ENCODE data around the gene USE1. TPM values are rescaled to one million over a fixed set of nuclear protein-coding genes. Genes with fewer than 3 reads are reported as not detected.
A peak's percentile ranks its signal among the peaks of the same experiment; 100 is the strongest.

The USE1 gene
- total and polyA plus RNA-seq, 9 of the 15 experiments (the other 6 are each of a cell fraction or from before 2014, with no cell fraction given), result 17.3 to 52.4 (median 34.0) TPM

DNA sequence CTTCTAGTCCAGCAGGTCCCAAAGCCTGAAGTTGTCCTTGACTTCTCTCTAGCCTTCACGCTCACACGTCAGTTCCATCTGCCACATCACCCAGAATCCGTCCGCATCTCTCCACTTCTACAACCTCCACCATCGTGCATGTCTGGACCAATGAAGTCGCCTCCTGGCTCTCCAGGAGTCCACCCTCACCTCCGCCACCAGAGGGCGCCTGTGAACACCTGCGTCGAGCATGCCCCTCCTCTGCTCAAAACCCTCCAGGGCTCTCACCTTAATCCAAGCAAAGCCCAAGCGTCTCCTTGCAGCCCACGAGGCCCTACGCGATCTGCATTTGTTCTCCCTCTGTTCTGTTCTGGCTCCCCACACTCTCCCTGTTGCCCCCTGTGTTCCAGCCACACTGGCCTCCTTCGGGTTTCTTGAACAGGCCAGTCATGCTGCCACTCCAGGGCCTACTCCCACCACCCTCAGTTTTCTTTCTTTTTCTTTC, 45.7 kb downstream of the USE1 start (continued):
- TF ChIP-seq ZBTB7A (IDR thresholded peaks at IDR 0.05; ENCODE audit: borderline replicate concordance, control insufficient read depth, low read depth, low read length), result peak; percentile 56; the same call in 1 of the 2 replicates
- peak; percentile 67 for TF ChIP-seq ZNF384 (IDR thresholded peaks at IDR 0.05; ENCODE audit: low read depth, low read length)
- TF ChIP-seq SIRT6 (IDR thresholded peaks at IDR 0.05; ENCODE audit: low read depth, low read length), result no peak
- TF ChIP-seq DDX20 (tag; IDR thresholded peaks at IDR 0.05; ENCODE audit: low read depth), result no peak
- TF ChIP-seq MTA3 (IDR thresholded peaks at IDR 0.05; ENCODE audit: borderline replicate concordance), result no peak
- no peak for TF ChIP-seq YBX1 (IDR thresholded peaks at IDR 0.05)
- TF ChIP-seq, protein P1, sequence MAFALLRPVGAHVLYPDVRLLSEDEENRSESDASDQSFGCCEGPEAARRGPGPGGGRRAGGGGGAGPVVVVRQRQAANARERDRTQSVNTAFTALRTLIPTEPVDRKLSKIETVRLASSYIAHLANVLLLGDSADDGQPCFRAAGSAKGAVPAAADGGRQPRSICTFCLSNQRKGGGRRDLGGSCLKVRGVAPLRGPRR (CRISPR knock-in tag; IDR thresholded peaks at IDR 0.05), result peak; percentile 11; the same call in 1 of the 2 replicates
- TF ChIP-seq, protein P2, sequence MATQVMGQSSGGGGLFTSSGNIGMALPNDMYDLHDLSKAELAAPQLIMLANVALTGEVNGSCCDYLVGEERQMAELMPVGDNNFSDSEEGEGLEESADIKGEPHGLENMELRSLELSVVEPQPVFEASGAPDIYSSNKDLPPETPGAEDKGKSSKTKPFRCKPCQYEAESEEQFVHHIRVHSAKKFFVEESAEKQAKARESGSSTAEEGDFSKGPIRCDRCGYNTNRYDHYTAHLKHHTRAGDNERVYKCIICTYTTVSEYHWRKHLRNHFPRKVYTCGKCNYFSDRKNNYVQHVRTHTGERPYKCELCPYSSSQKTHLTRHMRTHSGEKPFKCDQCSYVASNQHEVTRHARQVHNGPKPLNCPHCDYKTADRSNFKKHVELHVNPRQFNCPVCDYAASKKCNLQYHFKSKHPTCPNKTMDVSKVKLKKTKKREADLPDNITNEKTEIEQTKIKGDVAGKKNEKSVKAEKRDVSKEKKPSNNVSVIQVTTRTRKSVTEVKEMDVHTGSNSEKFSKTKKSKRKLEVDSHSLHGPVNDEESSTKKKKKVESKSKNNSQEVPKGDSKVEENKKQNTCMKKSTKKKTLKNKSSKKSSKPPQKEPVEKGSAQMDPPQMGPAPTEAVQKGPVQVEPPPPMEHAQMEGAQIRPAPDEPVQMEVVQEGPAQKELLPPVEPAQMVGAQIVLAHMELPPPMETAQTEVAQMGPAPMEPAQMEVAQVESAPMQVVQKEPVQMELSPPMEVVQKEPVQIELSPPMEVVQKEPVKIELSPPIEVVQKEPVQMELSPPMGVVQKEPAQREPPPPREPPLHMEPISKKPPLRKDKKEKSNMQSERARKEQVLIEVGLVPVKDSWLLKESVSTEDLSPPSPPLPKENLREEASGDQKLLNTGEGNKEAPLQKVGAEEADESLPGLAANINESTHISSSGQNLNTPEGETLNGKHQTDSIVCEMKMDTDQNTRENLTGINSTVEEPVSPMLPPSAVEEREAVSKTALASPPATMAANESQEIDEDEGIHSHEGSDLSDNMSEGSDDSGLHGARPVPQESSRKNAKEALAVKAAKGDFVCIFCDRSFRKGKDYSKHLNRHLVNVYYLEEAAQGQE (IDR thresholded peaks at IDR 0.05; ENCODE audit: borderline replicate concordance), result peak; percentile 77
- TF ChIP-seq, protein P2 (CRISPR knock-in tag; IDR thresholded peaks at IDR 0.05; ENCODE audit: low read depth), result no peak
- no peak for TF ChIP-seq XRCC3 (IDR thresholded peaks at IDR 0.05)
- TF ChIP-seq ZNF311 (CRISPR knock-in tag; IDR thresholded peaks at IDR 0.05), result no peak
- TF ChIP-seq POLR2H (tag; IDR thresholded peaks at IDR 0.05; ENCODE audit: low read depth), result no peak
- TF ChIP-seq, protein P3, sequence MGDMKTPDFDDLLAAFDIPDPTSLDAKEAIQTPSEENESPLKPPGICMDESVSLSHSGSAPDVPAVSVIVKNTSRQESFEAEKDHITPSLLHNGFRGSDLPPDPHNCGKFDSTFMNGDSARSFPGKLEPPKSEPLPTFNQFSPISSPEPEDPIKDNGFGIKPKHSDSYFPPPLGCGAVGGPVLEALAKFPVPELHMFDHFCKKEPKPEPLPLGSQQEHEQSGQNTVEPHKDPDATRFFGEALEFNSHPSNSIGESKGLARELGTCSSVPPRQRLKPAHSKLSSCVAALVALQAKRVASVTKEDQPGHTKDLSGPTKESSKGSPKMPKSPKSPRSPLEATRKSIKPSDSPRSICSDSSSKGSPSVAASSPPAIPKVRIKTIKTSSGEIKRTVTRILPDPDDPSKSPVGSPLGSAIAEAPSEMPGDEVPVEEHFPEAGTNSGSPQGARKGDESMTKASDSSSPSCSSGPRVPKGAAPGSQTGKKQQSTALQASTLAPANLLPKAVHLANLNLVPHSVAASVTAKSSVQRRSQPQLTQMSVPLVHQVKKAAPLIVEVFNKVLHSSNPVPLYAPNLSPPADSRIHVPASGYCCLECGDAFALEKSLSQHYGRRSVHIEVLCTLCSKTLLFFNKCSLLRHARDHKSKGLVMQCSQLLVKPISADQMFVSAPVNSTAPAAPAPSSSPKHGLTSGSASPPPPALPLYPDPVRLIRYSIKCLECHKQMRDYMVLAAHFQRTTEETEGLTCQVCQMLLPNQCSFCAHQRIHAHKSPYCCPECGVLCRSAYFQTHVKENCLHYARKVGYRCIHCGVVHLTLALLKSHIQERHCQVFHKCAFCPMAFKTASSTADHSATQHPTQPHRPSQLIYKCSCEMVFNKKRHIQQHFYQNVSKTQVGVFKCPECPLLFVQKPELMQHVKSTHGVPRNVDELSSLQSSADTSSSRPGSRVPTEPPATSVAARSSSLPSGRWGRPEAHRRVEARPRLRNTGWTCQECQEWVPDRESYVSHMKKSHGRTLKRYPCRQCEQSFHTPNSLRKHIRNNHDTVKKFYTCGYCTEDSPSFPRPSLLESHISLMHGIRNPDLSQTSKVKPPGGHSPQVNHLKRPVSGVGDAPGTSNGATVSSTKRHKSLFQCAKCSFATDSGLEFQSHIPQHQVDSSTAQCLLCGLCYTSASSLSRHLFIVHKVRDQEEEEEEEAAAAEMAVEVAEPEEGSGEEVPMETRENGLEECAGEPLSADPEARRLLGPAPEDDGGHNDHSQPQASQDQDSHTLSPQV (IDR thresholded peaks at IDR 0.05), result peak; percentile 63
- TF ChIP-seq, protein P4, sequence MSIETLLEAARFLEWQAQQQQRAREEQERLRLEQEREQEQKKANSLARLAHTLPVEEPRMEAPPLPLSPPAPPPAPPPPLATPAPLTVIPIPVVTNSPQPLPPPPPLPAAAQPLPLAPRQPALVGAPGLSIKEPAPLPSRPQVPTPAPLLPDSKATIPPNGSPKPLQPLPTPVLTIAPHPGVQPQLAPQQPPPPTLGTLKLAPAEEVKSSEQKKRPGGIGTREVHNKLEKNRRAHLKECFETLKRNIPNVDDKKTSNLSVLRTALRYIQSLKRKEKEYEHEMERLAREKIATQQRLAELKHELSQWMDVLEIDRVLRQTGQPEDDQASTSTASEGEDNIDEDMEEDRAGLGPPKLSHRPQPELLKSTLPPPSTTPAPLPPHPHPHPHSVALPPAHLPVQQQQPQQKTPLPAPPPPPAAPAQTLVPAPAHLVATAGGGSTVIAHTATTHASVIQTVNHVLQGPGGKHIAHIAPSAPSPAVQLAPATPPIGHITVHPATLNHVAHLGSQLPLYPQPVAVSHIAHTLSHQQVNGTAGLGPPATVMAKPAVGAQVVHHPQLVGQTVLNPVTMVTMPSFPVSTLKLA (conservative IDR thresholded peaks at IDR 0.05), result peak; percentile 56 to 60; a peak in 3 of 4 replicates
- no peak for TF ChIP-seq NFRKB (IDR thresholded peaks at IDR 0.05; ENCODE audit: low read depth)

All from K562 (cell line).